ENCODE measurements around the gene DEAF1. TPM values are rescaled to one million over a fixed set of nuclear protein-coding genes. Genes with fewer than 3 reads are reported as not detected.

Gene DEAF1
- total and polyA plus RNA-seq, 9 of the 15 experiments (the other 6 are each of a cell fraction or from before 2014, with no cell fraction given), result 2.0 to 69.1 (median 26.8) TPM

- ChIA-PET POLR2A (interaction anchor here (0.7 to 1.2 kb wide), 4 partner anchors 12 to 84 kb away, joined by 3 to 4 read pairs (median 3); partner anchors contain the start of genes DEAF1 and TMEM80), CTCF (ENCODE audit: low intra/inter-chr PET ratio) (no interaction called here)
- no peaks in the 10 kb centered on the region for H3K9me1 ChIP-seq (ENCODE audit: control insufficient read depth, insufficient read depth, low read length)
- no peak for FAIRE-seq
- peaks cover 2% of the 10 kb centered on the region; the same call in 1 of the 2 replicates for H3K9me3 ChIP-seq (replicated peaks; ENCODE audit: control insufficient read depth, insufficient read depth, low read depth, low read length)
- no peak for ATAC-seq
- H2AFZ ChIP-seq (ENCODE audit: low read depth, low read length), result no peak overlapping the region
- TF ChIP-seq NR0B1 (IDR thresholded peaks at IDR 0.05; ENCODE audit: partially characterized antibody) (no peak), HEY1 (CRISPR knock-in tag; IDR thresholded peaks at IDR 0.05; ENCODE audit: borderline replicate concordance) (no peak), RHOXF2B (CRISPR knock-in tag; conservative IDR thresholded peaks at IDR 0.05) (no peak), E2F6 (IDR thresholded peaks at IDR 0.05; ENCODE audit: borderline replicate concordance in 1 of 2, extremely low read depth in 1 of 2, insufficient read depth in 1 of 2, insufficient read length in 1 of 2, low read depth in 1 of 2, low read length in 1 of 2, poor library complexity in 1 of 2, severe bottlenecking in 1 of 2) (no peak), ATF6 (CRISPR knock-in tag; IDR thresholded peaks at IDR 0.05) (no peak), JUN (IDR thresholded peaks at IDR 0.05; ENCODE audit: borderline replicate concordance, low read depth, low read length) (no peak), JUN (CRISPR knock-in tag; IDR thresholded peaks at IDR 0.05; ENCODE audit: borderline replicate concordance) (no peak), BRF1 (IDR thresholded peaks at IDR 0.05; ENCODE audit: borderline replicate concordance, extremely low read depth, insufficient read length) (no peak), NELFE (IDR thresholded peaks at IDR 0.05; ENCODE audit: insufficient read depth, insufficient read length) (no peak)
- peaks cover 85% of the 10 kb centered on the region; the same call in 2 of the 3 replicates for H3K36me3 ChIP-seq (ENCODE audit: control insufficient read depth, insufficient read depth, low read length)
- H3K79me2 ChIP-seq (ENCODE audit: control insufficient read depth, insufficient read depth, low read length), result peaks cover 14% of the 10 kb centered on the region
- no peak overlapping the region for H3K4me3 ChIP-seq
- DNase-seq (ENCODE audit: extremely low read depth in 1 of 4, low spot score in 3 of 4), result peak in 1 of 4 experiments; percentile 8
- no TSS peak for BruUV-seq (replicated peaks)
- in situ Hi-C loops (cut with MboI) (no loop called here), intact Hi-C loops (cut with micrococcal nuclease) (no loop called here)
- 93% methylated on average over 15 of the region's 19 CpGs for WGBS (ENCODE audit: insufficient coverage, low coverage, missing lambda C conversion rate)
- H3K9ac ChIP-seq (ENCODE audit: insufficient read depth in 1 of 2, low read depth in 2 of 2, low read length in 2 of 2), result peak overlapping the region in 1 of 2 experiments; percentile 41; a peak in 1 of 4 replicates
- peaks cover 3 to 26% of the 10 kb centered on the region in 2 experiments; a peak in 4 of 5 replicates for H3K4me1 ChIP-seq (replicated peaks in 1 of 2; ENCODE audit: control insufficient read depth in 2 of 2, insufficient read depth in 2 of 2, low read length in 2 of 2)
- no peak overlapping the region for H3K27ac ChIP-seq (ENCODE audit: extremely low read depth, low read depth, low read length)
- H4K20me1 ChIP-seq (replicated peaks; ENCODE audit: control insufficient read depth, insufficient read depth, low read length), result no peaks in the 10 kb centered on the region
- no peaks in the 10 kb centered on the region for H3K27me3 ChIP-seq (ENCODE audit: control insufficient read depth in 2 of 2, insufficient read depth in 2 of 2, low read length in 2 of 2)
- no peak overlapping the region for H3K4me2 ChIP-seq (ENCODE audit: insufficient read depth, low read length)
Observed at GRCh38 chr11:660281-660680, 34.7 kb downstream of the DEAF1 start.
